ENCODE data around the gene NYNRIN. TPM values are rescaled to one million over a fixed set of nuclear protein-coding genes. Genes with fewer than 3 reads are reported as not detected.

Gene NYNRIN
- total and polyA plus RNA-seq, 2 of the 8 experiments (the other 6 are each of a cell fraction or from before 2014, with no cell fraction given), result 15.2 to 18.3 TPM

GRCh38 chr14:24399999-24400718 lies 1.4 kb downstream of the NYNRIN start (continued):
- TF ChIP-seq ATF2 (IDR thresholded peaks at IDR 0.05; ENCODE audit: low read length) (no peak), JUN (IDR thresholded peaks at IDR 0.05; ENCODE audit: low read depth, low read length) (no peak)

All from H1 (cell line).